Activated CD4-positive, alpha-beta T cell treated with anti-CD3 and anti-CD28 coated beads for 24 hours (primary cell): ENCODE results near the gene KDM5B.
"Not testable (repeated sequence)": the region's sequence is repeated elsewhere in the genome, so short reads cannot be mapped to it uniquely, and the experiment has no call there.

ENCODE experiments used
- DNase-seq, 2 donors: peaks; one replicate each; pipeline ENCODE4 v3.0.0-alpha.2; 2020; ENCODE audit warnings: low read depth in 2 of 2

KDM5B gene

GRCh38 chr1:202807926-202808757 lies at the start of gene KDM5B:
KDM5B (minus strand) TSS chr1:202808421; CDS start chr1:202808305, 116 bp downstream.
- DNase-seq, result peak; percentile 47 to 54

GRCh38 chr1:202857136-202857610 lies 49.0 kb upstream of the KDM5B start:
- DNase-seq, result no peak

GRCh38 chr1:202856014-202856413 lies 47.8 kb upstream of the KDM5B start:
- no peak for DNase-seq

- no peak for DNase-seq
Measured at GRCh38 chr1:202854787-202855186, 46.6 kb upstream of the KDM5B start.

- peak in 1 of 2 donors; percentile 22 for DNase-seq
Measured at GRCh38 chr1:202852163-202852904, 44.1 kb upstream of the KDM5B start.

GRCh38 chr1:202850593-202851362 lies 42.6 kb upstream of the KDM5B start:
- DNase-seq, result no peak

- no peak for DNase-seq
Measured at GRCh38 chr1:202848191-202848542, 39.9 kb upstream of the KDM5B start.

GRCh38 chr1:202844935-202845334 lies 36.7 kb upstream of the KDM5B start:
- DNase-seq, result no peak

- no peak for DNase-seq
Measured at GRCh38 chr1:202844259-202844658, 36.0 kb upstream of the KDM5B start.

GRCh38 chr1:202843081-202843480 lies 34.9 kb upstream of the KDM5B start:
- no peak for DNase-seq

- no peak for DNase-seq
Measured at GRCh38 chr1:202837746-202838262, 29.6 kb upstream of the KDM5B start.

- DNase-seq, result no peak
Measured at GRCh38 chr1:202836623-202837403, 28.6 kb upstream of the KDM5B start.

- DNase-seq, result no peak
Measured at GRCh38 chr1:202835548-202836072, 27.4 kb upstream of the KDM5B start.

- DNase-seq, result no peak
Measured at GRCh38 chr1:202834771-202835547, 26.7 kb upstream of the KDM5B start.

GRCh38 chr1:202831906-202832305 lies 23.7 kb upstream of the KDM5B start:
- no peak for DNase-seq

GRCh38 chr1:202829223-202829622 lies 21.0 kb upstream of the KDM5B start:
- not testable (repeated sequence) for DNase-seq

- DNase-seq, result no peak
Measured at GRCh38 chr1:202825748-202826147, 17.5 kb upstream of the KDM5B start.

GRCh38 chr1:202821467-202821866 lies 13.2 kb upstream of the KDM5B start:
- no peak for DNase-seq

GRCh38 chr1:202818819-202819218 lies 10.6 kb upstream of the KDM5B start:
- no peak for DNase-seq

- DNase-seq, result no peak
Measured at GRCh38 chr1:202815120-202815519, 6.9 kb upstream of the KDM5B start.
